ENCODE results near the gene ANTXRL.
"Not testable (repeated sequence)": the region's sequence is repeated elsewhere in the genome, so short reads cannot be mapped to it uniquely, and the experiment has no call there.

ANTXRL gene

GRCh38 chr10:46293832-46294640 lies 7.2 kb downstream of the ANTXRL start:
- no peak for DNase-seq

GRCh38 chr10:46294641-46295220 lies 7.9 kb downstream of the ANTXRL start:
- no peak for DNase-seq

GRCh38 chr10:46295350-46296010 lies 8.7 kb downstream of the ANTXRL start:
- DNase-seq: not testable (repeated sequence)

- DNase-seq: not testable (repeated sequence)
These were observed 9.3 kb downstream of the ANTXRL start for GRCh38 chr10:46296086-46296485.

- DNase-seq: no peak
These were observed 9.9 kb downstream of the ANTXRL start for GRCh38 chr10:46296641-46297141.

GRCh38 chr10:46297406-46298204 lies 10.8 kb downstream of the ANTXRL start:
- DNase-seq: no peak

GRCh38 chr10:46298477-46299285 lies 11.9 kb downstream of the ANTXRL start:
- DNase-seq: no peak

GRCh38 chr10:46299286-46299535 lies 12.4 kb downstream of the ANTXRL start:
- DNase-seq: no peak

GRCh38 chr10:46299536-46300369 lies 13.0 kb downstream of the ANTXRL start:
- no peak for DNase-seq

- not testable (repeated sequence) for DNase-seq
These were observed 13.5 kb downstream of the ANTXRL start for GRCh38 chr10:46300370-46300711.

- peak in 2 of 58 donors; percentile 16 to 43 for DNase-seq
These were observed 14.4 kb downstream of the ANTXRL start for GRCh38 chr10:46301056-46301645.

GRCh38 chr10:46301721-46302479 lies 15.1 kb downstream of the ANTXRL start:
- DNase-seq: no peak

- not testable (repeated sequence) for DNase-seq
These were observed 16.1 kb downstream of the ANTXRL start for GRCh38 chr10:46302765-46303352.

GRCh38 chr10:46304062-46304461 lies 17.3 kb downstream of the ANTXRL start:
- DNase-seq: no peak

- DNase-seq: not testable (repeated sequence)
These were observed 17.9 kb downstream of the ANTXRL start for GRCh38 chr10:46304671-46305070.

- DNase-seq: peak in 6 of 58 donors; percentile 11 to 61 (median 32)
These were observed 18.5 kb downstream of the ANTXRL start for GRCh38 chr10:46305079-46305818.

GRCh38 chr10:46305986-46306385 lies 19.2 kb downstream of the ANTXRL start:
- DNase-seq: no peak

Measured in anterior cingulate cortex (tissue), 58 donors.